ENCODE data around the gene PKP3. TPM values are rescaled to one million over a fixed set of nuclear protein-coding genes. Genes with fewer than 3 reads are reported as not detected.
"Not testable (repeated sequence)": the region's sequence is repeated elsewhere in the genome, so short reads cannot be mapped to it uniquely, and the experiment has no call there.

The PKP3 gene
- total RNA-seq, 1 experiment from 2014 or later = 4.7 TPM

GRCh38 chr11:395866-396265 is 1.9 kb downstream of the PKP3 start:
- DNase-seq (ENCODE audit: low read depth) = no peak

GRCh38 chr11:396511-396947 is 2.5 kb downstream of the PKP3 start:
- DNase-seq (ENCODE audit: low read depth) = peak; percentile 41

GRCh38 chr11:396948-397548 is 3.0 kb downstream of the PKP3 start:
- DNase-seq (ENCODE audit: low read depth) = peak; percentile 58

GRCh38 chr11:398826-399225 is 4.8 kb downstream of the PKP3 start:
- no peak for DNase-seq (ENCODE audit: low read depth)

GRCh38 chr11:399731-400211 is 5.8 kb downstream of the PKP3 start:
- DNase-seq (ENCODE audit: low read depth) = no peak

GRCh38 chr11:400241-400689 is 6.3 kb downstream of the PKP3 start:
- no peak for DNase-seq (ENCODE audit: low read depth)

GRCh38 chr11:401196-401595 is 7.2 kb downstream of the PKP3 start:
- DNase-seq (ENCODE audit: low read depth) = not testable (repeated sequence)

- DNase-seq (ENCODE audit: low read depth) = no peak
These were observed 9.2 kb downstream of the PKP3 start for GRCh38 chr11:403021-403760.

- DNase-seq (ENCODE audit: low read depth) = no peak
These were observed 9.9 kb downstream of the PKP3 start for GRCh38 chr11:403761-404431.

- DNase-seq (ENCODE audit: low read depth) = no peak
These were observed 10.7 kb downstream of the PKP3 start for GRCh38 chr11:404551-405264.

- DNase-seq (ENCODE audit: low read depth) = no peak
These were observed 11.4 kb downstream of the PKP3 start for GRCh38 chr11:405323-405953.

GRCh38 chr11:405954-406795 is 12.2 kb downstream of the PKP3 start:
- no peak for DNase-seq (ENCODE audit: low read depth)

GRCh38 chr11:406796-407650 is 13.0 kb downstream of the PKP3 start:
- DNase-seq (ENCODE audit: low read depth) = peak; percentile 37

GRCh38 chr11:407651-408123 is 13.7 kb downstream of the PKP3 start:
- no peak for DNase-seq (ENCODE audit: low read depth)

- no peak for DNase-seq (ENCODE audit: low read depth)
These were observed 14.4 kb downstream of the PKP3 start for GRCh38 chr11:408154-409007.

- DNase-seq (ENCODE audit: low read depth) = no peak
These were observed 15.1 kb downstream of the PKP3 start for GRCh38 chr11:409008-409599.

- DNase-seq (ENCODE audit: low read depth) = no peak
These were observed 15.8 kb downstream of the PKP3 start for GRCh38 chr11:409600-410483.
